Measurements from ENCODE around the gene CCDC191.

CCDC191 gene

GRCh38 chr3:114034211-114034610, 22.1 kb downstream of the CCDC191 start:
- Histone ChIP-seq H3K9ac (ENCODE audit: insufficient read length, low read depth) (no peak overlapping the region), H3K4me3 (ENCODE audit: insufficient read length, low read depth) (no peak overlapping the region), H3K4me1 (ENCODE audit: insufficient read depth, insufficient read length) (no peaks in the 10 kb centered on the region), H3K9me3 (ENCODE audit: insufficient read depth, low read length) (no peaks in the 10 kb centered on the region), H3K27me3 (ENCODE audit: insufficient read depth, insufficient read length) (no peaks in the 10 kb centered on the region), H3K36me3 (ENCODE audit: insufficient read depth, insufficient read length, low read length) (no peaks in the 10 kb centered on the region)
- TF ChIP-seq SUZ12 (IDR thresholded peaks at IDR 0.05; ENCODE audit: extremely low read depth, insufficient read depth, insufficient read length), result no peak
- TF ChIP-seq ZNF274 (IDR thresholded peaks at IDR 0.05; ENCODE audit: low read depth, low read length), result no peak
- TF ChIP-seq YY1 (IDR thresholded peaks at IDR 0.05; ENCODE audit: insufficient read depth, insufficient read length), result no peak
- no peak for DNase-seq (ENCODE audit: low read depth, low spot score)

GRCh38 chr3:114033721-114034120, 22.6 kb downstream of the CCDC191 start:
- DNase-seq (ENCODE audit: low read depth, low spot score), result no peak
- no peaks in the 10 kb centered on the region for H3K36me3 ChIP-seq (ENCODE audit: insufficient read depth, insufficient read length, low read length)
- no peak for TF ChIP-seq YY1 (IDR thresholded peaks at IDR 0.05; ENCODE audit: insufficient read depth, insufficient read length)
- TF ChIP-seq ZNF274 (IDR thresholded peaks at IDR 0.05; ENCODE audit: low read depth, low read length), result no peak
- TF ChIP-seq SUZ12 (IDR thresholded peaks at IDR 0.05; ENCODE audit: extremely low read depth, insufficient read depth, insufficient read length), result no peak
- no peak overlapping the region for H3K4me3 ChIP-seq (ENCODE audit: insufficient read length, low read depth)
- no peaks in the 10 kb centered on the region for H3K27me3 ChIP-seq (ENCODE audit: insufficient read depth, insufficient read length)
- no peak overlapping the region for H3K9ac ChIP-seq (ENCODE audit: insufficient read length, low read depth)
- H3K4me1 ChIP-seq (ENCODE audit: insufficient read depth, insufficient read length), result no peaks in the 10 kb centered on the region
- no peaks in the 10 kb centered on the region for H3K9me3 ChIP-seq (ENCODE audit: insufficient read depth, low read length)

GRCh38 chr3:114026331-114026730, 30.0 kb downstream of the CCDC191 start:
- no peak for TF ChIP-seq ZNF274 (IDR thresholded peaks at IDR 0.05; ENCODE audit: low read depth, low read length)
- no peak for TF ChIP-seq YY1 (IDR thresholded peaks at IDR 0.05; ENCODE audit: insufficient read depth, insufficient read length)
- no peak for TF ChIP-seq SUZ12 (IDR thresholded peaks at IDR 0.05; ENCODE audit: extremely low read depth, insufficient read depth, insufficient read length)
- H3K4me1 ChIP-seq (ENCODE audit: insufficient read depth, insufficient read length), result no peaks in the 10 kb centered on the region
- H3K27me3 ChIP-seq (ENCODE audit: insufficient read depth, insufficient read length), result no peaks in the 10 kb centered on the region
- no peaks in the 10 kb centered on the region for H3K36me3 ChIP-seq (ENCODE audit: insufficient read depth, insufficient read length, low read length)
- H3K9me3 ChIP-seq (ENCODE audit: insufficient read depth, low read length), result no peaks in the 10 kb centered on the region
- DNase-seq (ENCODE audit: low read depth, low spot score), result no peak
- H3K4me3 ChIP-seq (ENCODE audit: insufficient read length, low read depth), result no peak overlapping the region
- H3K9ac ChIP-seq (ENCODE audit: insufficient read length, low read depth), result no peak overlapping the region

GRCh38 chr3:114025451-114025850, 30.9 kb downstream of the CCDC191 start:
- Histone ChIP-seq H3K4me3 (ENCODE audit: insufficient read length, low read depth) (no peak overlapping the region), H3K4me1 (ENCODE audit: insufficient read depth, insufficient read length) (no peaks in the 10 kb centered on the region), H3K36me3 (ENCODE audit: insufficient read depth, insufficient read length, low read length) (no peaks in the 10 kb centered on the region), H3K9me3 (ENCODE audit: insufficient read depth, low read length) (no peaks in the 10 kb centered on the region), H3K27me3 (ENCODE audit: insufficient read depth, insufficient read length) (no peaks in the 10 kb centered on the region), H3K9ac (ENCODE audit: insufficient read length, low read depth) (no peak overlapping the region)
- no peak for TF ChIP-seq YY1 (IDR thresholded peaks at IDR 0.05; ENCODE audit: insufficient read depth, insufficient read length)
- no peak for TF ChIP-seq ZNF274 (IDR thresholded peaks at IDR 0.05; ENCODE audit: low read depth, low read length)
- no peak for TF ChIP-seq SUZ12 (IDR thresholded peaks at IDR 0.05; ENCODE audit: extremely low read depth, insufficient read depth, insufficient read length)
- DNase-seq (ENCODE audit: low read depth, low spot score), result no peak

- no peak overlapping the region for H3K4me3 ChIP-seq (ENCODE audit: insufficient read length, low read depth)
- no peaks in the 10 kb centered on the region for H3K4me1 ChIP-seq (ENCODE audit: insufficient read depth, insufficient read length)
- H3K9me3 ChIP-seq (ENCODE audit: insufficient read depth, low read length), result no peaks in the 10 kb centered on the region
- no peak for TF ChIP-seq YY1 (IDR thresholded peaks at IDR 0.05; ENCODE audit: insufficient read depth, insufficient read length)
- no peak for TF ChIP-seq SUZ12 (IDR thresholded peaks at IDR 0.05; ENCODE audit: extremely low read depth, insufficient read depth, insufficient read length)
- TF ChIP-seq ZNF274 (IDR thresholded peaks at IDR 0.05; ENCODE audit: low read depth, low read length), result no peak
- no peaks in the 10 kb centered on the region for H3K36me3 ChIP-seq (ENCODE audit: insufficient read depth, insufficient read length, low read length)
- no peaks in the 10 kb centered on the region for H3K27me3 ChIP-seq (ENCODE audit: insufficient read depth, insufficient read length)
- DNase-seq (ENCODE audit: low read depth, low spot score), result no peak
- H3K9ac ChIP-seq (ENCODE audit: insufficient read length, low read depth), result no peak overlapping the region
These were observed 34.1 kb downstream of the CCDC191 start for GRCh38 chr3:114022145-114022802.

- no peaks in the 10 kb centered on the region for H3K27me3 ChIP-seq (ENCODE audit: insufficient read depth, insufficient read length)
- DNase-seq (ENCODE audit: low read depth, low spot score), result no peak
- H3K9me3 ChIP-seq (ENCODE audit: insufficient read depth, low read length), result no peaks in the 10 kb centered on the region
- TF ChIP-seq ZNF274 (IDR thresholded peaks at IDR 0.05; ENCODE audit: low read depth, low read length) (no peak), YY1 (IDR thresholded peaks at IDR 0.05; ENCODE audit: insufficient read depth, insufficient read length) (no peak), SUZ12 (IDR thresholded peaks at IDR 0.05; ENCODE audit: extremely low read depth, insufficient read depth, insufficient read length) (no peak)
- H3K4me1 ChIP-seq (ENCODE audit: insufficient read depth, insufficient read length), result no peaks in the 10 kb centered on the region
- H3K36me3 ChIP-seq (ENCODE audit: insufficient read depth, insufficient read length, low read length), result no peaks in the 10 kb centered on the region
- no peak overlapping the region for H3K9ac ChIP-seq (ENCODE audit: insufficient read length, low read depth)
- H3K4me3 ChIP-seq (ENCODE audit: insufficient read length, low read depth), result no peak overlapping the region
These were observed 35.4 kb downstream of the CCDC191 start for GRCh38 chr3:114020907-114021306.

- H3K9ac ChIP-seq (ENCODE audit: insufficient read length, low read depth), result no peak overlapping the region
- no peaks in the 10 kb centered on the region for H3K4me1 ChIP-seq (ENCODE audit: insufficient read depth, insufficient read length)
- no peak for TF ChIP-seq ZNF274 (IDR thresholded peaks at IDR 0.05; ENCODE audit: low read depth, low read length)
- no peak for TF ChIP-seq SUZ12 (IDR thresholded peaks at IDR 0.05; ENCODE audit: extremely low read depth, insufficient read depth, insufficient read length)
- no peak for TF ChIP-seq YY1 (IDR thresholded peaks at IDR 0.05; ENCODE audit: insufficient read depth, insufficient read length)
- no peaks in the 10 kb centered on the region for H3K9me3 ChIP-seq (ENCODE audit: insufficient read depth, low read length)
- no peaks in the 10 kb centered on the region for H3K36me3 ChIP-seq (ENCODE audit: insufficient read depth, insufficient read length, low read length)
- H3K4me3 ChIP-seq (ENCODE audit: insufficient read length, low read depth), result no peak overlapping the region
- DNase-seq (ENCODE audit: low read depth, low spot score), result no peak
- H3K27me3 ChIP-seq (ENCODE audit: insufficient read depth, insufficient read length), result no peaks in the 10 kb centered on the region
These were observed 36.8 kb downstream of the CCDC191 start for GRCh38 chr3:114019486-114019885.

Data from NT2/D1 (cell line).